Measurements from ENCODE around the gene PTPRD. TPM values are rescaled to one million over a fixed set of nuclear protein-coding genes. Genes with fewer than 3 reads are reported as not detected.

The PTPRD gene
- total and polyA plus RNA-seq, 2 of the 4 experiments (the other 2 are of a cell fraction): 0.07 to 0.18 TPM

GRCh38 chr9:9498128-9498527 is 1114.7 kb downstream of the PTPRD start:
- no TSS peak for BruUV-seq (replicated peaks)
- in situ Hi-C loops (cut with MboI; ENCODE audit: low sequenced_read_pairs) (no loop called here), dilution Hi-C loops (cut with HindIII; ENCODE audit: low sequenced_read_pairs, unreplicated experiment) (no loop called here), intact Hi-C loops (cut with micrococcal nuclease) (no loop called here)
- Histone ChIP-seq H2BK120ac (ENCODE audit: low read depth, low read length) (no peak overlapping the region), H2AFZ (replicated peaks; ENCODE audit: low read length, poor library complexity) (no peak overlapping the region), H3K23ac (ENCODE audit: low read depth, low read length) (no peak overlapping the region), H3K18ac (ENCODE audit: low read depth, low read length) (no peak overlapping the region), H3K56ac (ENCODE audit: extremely low read depth, insufficient read depth, low read length) (no peak overlapping the region), H3K9ac (ENCODE audit: low read depth, low read length) (no peak overlapping the region), H3K4me2 (ENCODE audit: low read depth, low read length) (no peak overlapping the region), H3K4me1 (ENCODE audit: control insufficient read depth, insufficient read depth, low read length) (no peaks in the 10 kb centered on the region), H2BK5ac (ENCODE audit: low read depth, low read length, poor library complexity, severe bottlenecking) (no peak overlapping the region), H3K9me3 (ENCODE audit: control insufficient read depth, insufficient read depth, low read length) (peaks cover 8% of the 10 kb centered on the region; the same call in 1 of the 2 replicates), H2AK5ac (ENCODE audit: low read depth, low read length) (no peak overlapping the region), H3K27ac (ENCODE audit: insufficient read depth, low read length) (no peak overlapping the region), H3K36me3 (ENCODE audit: control insufficient read depth, insufficient read depth, low read length) (no peaks in the 10 kb centered on the region), H3K9me1 (ENCODE audit: insufficient read depth, low read length) (no peaks in the 10 kb centered on the region), H4K5ac (ENCODE audit: low read depth, low read length) (no peak overlapping the region), H4K8ac (ENCODE audit: low read depth in 2 of 2, low read length in 2 of 2) (no peak overlapping the region), H2AK9ac (replicated peaks; ENCODE audit: low read depth, low read length, poor library complexity) (no peak overlapping the region), H3K4me3 (ENCODE audit: insufficient read depth, low read depth, low read length) (no peak overlapping the region), H3K14ac (replicated peaks; ENCODE audit: low read depth, low read length) (no peak overlapping the region), H3K27me3 (ENCODE audit: control insufficient read depth, insufficient read depth, low read length) (no peaks in the 10 kb centered on the region), H3K79me1 (ENCODE audit: low read depth in 1 of 2, low read length in 2 of 2) (no peaks in the 10 kb centered on the region), H3K4ac (ENCODE audit: low read depth, low read length) (no peak overlapping the region), H2BK20ac (ENCODE audit: low read depth, low read length) (no peak overlapping the region), H4K20me1 (ENCODE audit: insufficient read depth, low read length) (no peaks in the 10 kb centered on the region), H4K91ac (ENCODE audit: insufficient read depth, low read depth, low read length) (no peak overlapping the region), H2BK15ac (ENCODE audit: low read depth, low read length) (no peak overlapping the region)
- ATAC-seq (ENCODE audit: low read depth) (no peak), DNase-seq (no peak)
- ChIA-PET CTCF (no interaction called here), POLR2A (ENCODE audit: unreplicated experiment) (no interaction called here)
- no CpG with 5 or more reads among the region's 3 CpGs for WGBS, 2 experiments (ENCODE audit: extremely low coverage in 2 of 2, insufficient read length in 1 of 2)
- TF ChIP-seq, protein P1, sequence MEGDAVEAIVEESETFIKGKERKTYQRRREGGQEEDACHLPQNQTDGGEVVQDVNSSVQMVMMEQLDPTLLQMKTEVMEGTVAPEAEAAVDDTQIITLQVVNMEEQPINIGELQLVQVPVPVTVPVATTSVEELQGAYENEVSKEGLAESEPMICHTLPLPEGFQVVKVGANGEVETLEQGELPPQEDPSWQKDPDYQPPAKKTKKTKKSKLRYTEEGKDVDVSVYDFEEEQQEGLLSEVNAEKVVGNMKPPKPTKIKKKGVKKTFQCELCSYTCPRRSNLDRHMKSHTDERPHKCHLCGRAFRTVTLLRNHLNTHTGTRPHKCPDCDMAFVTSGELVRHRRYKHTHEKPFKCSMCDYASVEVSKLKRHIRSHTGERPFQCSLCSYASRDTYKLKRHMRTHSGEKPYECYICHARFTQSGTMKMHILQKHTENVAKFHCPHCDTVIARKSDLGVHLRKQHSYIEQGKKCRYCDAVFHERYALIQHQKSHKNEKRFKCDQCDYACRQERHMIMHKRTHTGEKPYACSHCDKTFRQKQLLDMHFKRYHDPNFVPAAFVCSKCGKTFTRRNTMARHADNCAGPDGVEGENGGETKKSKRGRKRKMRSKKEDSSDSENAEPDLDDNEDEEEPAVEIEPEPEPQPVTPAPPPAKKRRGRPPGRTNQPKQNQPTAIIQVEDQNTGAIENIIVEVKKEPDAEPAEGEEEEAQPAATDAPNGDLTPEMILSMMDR (conservative IDR thresholded peaks at IDR 0.05; ENCODE audit: low read depth, low read length): no peak
- TF ChIP-seq FOS (IDR thresholded peaks at IDR 0.05; ENCODE audit: low read depth, low read length) (no peak), RCOR1 (IDR thresholded peaks at IDR 0.05; ENCODE audit: insufficient replicate concordance, low read length) (no peak), SMC3 (IDR thresholded peaks at IDR 0.05; ENCODE audit: low read depth, low read length) (no peak), MAZ (IDR thresholded peaks at IDR 0.05; ENCODE audit: borderline replicate concordance, low read depth, low read length) (no peak), MXI1 (IDR thresholded peaks at IDR 0.05; ENCODE audit: borderline replicate concordance, low read depth, low read length) (no peak), RFX5 (IDR thresholded peaks at IDR 0.05; ENCODE audit: low read depth, low read length) (no peak), BHLHE40 (IDR thresholded peaks at IDR 0.05; ENCODE audit: low read depth, low read length) (no peak), CHD1 (IDR thresholded peaks at IDR 0.05; ENCODE audit: low read depth, low read length) (no peak), ELK1 (IDR thresholded peaks at IDR 0.05; ENCODE audit: borderline replicate concordance, low read depth, low read length) (no peak), USF2 (IDR thresholded peaks at IDR 0.05; ENCODE audit: low read depth, low read length) (no peak), POLR2A (IDR thresholded peaks at IDR 0.05; ENCODE audit: low read depth, low read length) (no peak), CEBPB (IDR thresholded peaks at IDR 0.05; ENCODE audit: low read depth, low read length) (no peak), MAFK (IDR thresholded peaks at IDR 0.05; ENCODE audit: low read depth, low read length) (no peak), NFE2L2 (IDR thresholded peaks at IDR 0.05; ENCODE audit: low read depth, low read length) (no peak)
